Bronchial epithelial cell (primary cell): ENCODE data around the gene NUP93. TPM values are rescaled to one million over a fixed set of nuclear protein-coding genes. Genes with fewer than 3 reads are reported as not detected.
"Not testable (repeated sequence)": the region's sequence is repeated elsewhere in the genome, so short reads cannot be mapped to it uniquely, and the experiment has no call there.

Experiments used
- DNase-seq: peaks from one replicate; pipeline ENCODE4 v3.0.0-alpha.2; 2010; ENCODE audit warnings: low read depth
- FAIRE-seq: peaks from 2 replicates; lab custom pipeline; 2011; peaks lifted over from hg19 to GRCh38; lab: Jason Lieb, UNC
- H3K27me3 ChIP-seq: 2 replicates; pipeline ENCODE4 v1.5.1; 2011; ENCODE audit warnings: low read length; ENCODE audit not compliant: control insufficient read depth, insufficient read depth
- H3K36me3 ChIP-seq: 2 replicates; pipeline ENCODE4 v1.5.1; 2011; ENCODE audit warnings: low read length; ENCODE audit not compliant: control insufficient read depth, insufficient read depth
- H3K4me3 ChIP-seq: 2 replicates; pipeline ENCODE4 v1.5.1; 2011; ENCODE audit warnings: mild to moderate bottlenecking, low read depth, low read length, control low read depth
- total RNA-seq: library from RNA; depleted of rRNA; stranded (reverse); fragments of >200 nt; gene quantifications from 2 replicates; pipeline ENCODE4 v1.2.1, GENCODE V29; 2014
- TF ChIP-seq, protein P1 (sequence below): IDR thresholded peaks from 2 replicates; pipeline ENCODE4 v1.5.1; 2011; ENCODE audit warnings: mild to moderate bottlenecking, moderate library complexity, low read length, control low read depth, inconsistent platforms; ENCODE audit not compliant: insufficient read depth, severe bottlenecking

The NUP93 gene
- total RNA-seq, 1 donor from 2014 or later = 47.4 TPM

DNA sequence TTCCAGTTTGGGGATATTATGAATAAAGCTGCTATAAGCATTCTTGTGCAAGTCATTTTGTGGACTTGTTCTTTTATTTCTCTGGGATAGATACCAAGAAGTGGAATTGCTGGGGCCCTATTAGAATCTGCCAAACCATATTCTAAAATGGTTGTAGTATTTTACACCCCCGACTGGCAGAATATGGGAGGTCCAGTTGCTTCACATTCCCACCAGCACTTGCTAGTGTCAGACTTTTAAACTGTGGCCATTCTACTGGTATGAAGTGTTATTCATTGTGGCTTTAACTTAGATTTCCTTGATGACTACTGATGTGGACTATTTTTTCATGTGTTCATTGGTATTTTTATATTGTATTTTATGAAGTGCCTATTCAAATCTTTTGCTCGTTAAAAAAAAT, 18.1 kb upstream of the NUP93 start:
- H3K4me3 ChIP-seq = no peak overlapping the region
- no peak for DNase-seq
- FAIRE-seq = no peak
- no peaks in the 10 kb centered on the region for H3K27me3 ChIP-seq
- no peaks in the 10 kb centered on the region for H3K36me3 ChIP-seq
- TF ChIP-seq, protein P1, sequence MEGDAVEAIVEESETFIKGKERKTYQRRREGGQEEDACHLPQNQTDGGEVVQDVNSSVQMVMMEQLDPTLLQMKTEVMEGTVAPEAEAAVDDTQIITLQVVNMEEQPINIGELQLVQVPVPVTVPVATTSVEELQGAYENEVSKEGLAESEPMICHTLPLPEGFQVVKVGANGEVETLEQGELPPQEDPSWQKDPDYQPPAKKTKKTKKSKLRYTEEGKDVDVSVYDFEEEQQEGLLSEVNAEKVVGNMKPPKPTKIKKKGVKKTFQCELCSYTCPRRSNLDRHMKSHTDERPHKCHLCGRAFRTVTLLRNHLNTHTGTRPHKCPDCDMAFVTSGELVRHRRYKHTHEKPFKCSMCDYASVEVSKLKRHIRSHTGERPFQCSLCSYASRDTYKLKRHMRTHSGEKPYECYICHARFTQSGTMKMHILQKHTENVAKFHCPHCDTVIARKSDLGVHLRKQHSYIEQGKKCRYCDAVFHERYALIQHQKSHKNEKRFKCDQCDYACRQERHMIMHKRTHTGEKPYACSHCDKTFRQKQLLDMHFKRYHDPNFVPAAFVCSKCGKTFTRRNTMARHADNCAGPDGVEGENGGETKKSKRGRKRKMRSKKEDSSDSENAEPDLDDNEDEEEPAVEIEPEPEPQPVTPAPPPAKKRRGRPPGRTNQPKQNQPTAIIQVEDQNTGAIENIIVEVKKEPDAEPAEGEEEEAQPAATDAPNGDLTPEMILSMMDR = no peak

DNA sequence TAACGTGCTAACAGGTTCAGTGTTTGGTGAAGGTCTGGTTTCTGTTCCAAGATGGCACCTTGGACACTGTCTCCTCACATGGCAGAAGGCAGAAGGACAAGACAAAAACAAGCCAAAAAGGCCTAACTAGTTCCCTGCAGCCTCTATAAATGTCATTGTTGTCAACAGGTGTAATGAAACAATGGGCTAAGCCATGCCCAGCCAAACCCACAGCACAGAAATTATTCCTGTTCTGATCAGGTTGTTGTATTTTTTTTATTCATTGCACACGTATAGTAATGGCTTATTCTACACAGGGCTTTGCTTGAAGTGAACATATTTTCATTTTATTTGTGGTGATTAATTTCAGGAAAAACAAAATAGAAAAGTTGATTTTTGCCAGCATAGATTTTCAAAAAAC, 16.1 kb upstream of the NUP93 start:
- TF ChIP-seq, protein P1 = no peak
- FAIRE-seq (no peak), DNase-seq (no peak)
- Histone ChIP-seq H3K27me3 (no peaks in the 10 kb centered on the region), H3K36me3 (no peaks in the 10 kb centered on the region), H3K4me3 (no peak overlapping the region)

DNA sequence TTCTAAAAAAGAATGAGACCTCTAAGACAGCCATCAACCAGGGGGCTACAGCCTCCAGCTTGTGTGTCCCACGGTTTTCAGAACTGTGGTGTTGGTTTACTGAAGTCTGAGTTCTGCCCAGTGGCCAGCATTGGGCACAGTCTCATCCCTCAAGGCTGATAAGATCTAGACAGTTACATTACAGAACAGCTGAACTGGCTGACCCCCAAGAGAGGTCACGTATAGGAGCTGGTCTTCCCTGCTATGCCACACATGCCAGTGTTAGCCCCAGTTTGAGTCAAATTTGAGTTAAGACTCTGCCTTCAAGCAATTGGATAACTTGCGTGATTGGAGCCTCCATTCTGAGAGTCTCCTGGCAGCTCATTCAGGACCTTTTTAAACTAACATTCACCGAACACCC, 14.8 kb upstream of the NUP93 start:
- H3K27me3 ChIP-seq = no peaks in the 10 kb centered on the region
- DNase-seq = no peak
- TF ChIP-seq, protein P1 = no peak
- H3K36me3 ChIP-seq = no peaks in the 10 kb centered on the region
- H3K4me3 ChIP-seq = no peak overlapping the region
- no peak for FAIRE-seq

DNA sequence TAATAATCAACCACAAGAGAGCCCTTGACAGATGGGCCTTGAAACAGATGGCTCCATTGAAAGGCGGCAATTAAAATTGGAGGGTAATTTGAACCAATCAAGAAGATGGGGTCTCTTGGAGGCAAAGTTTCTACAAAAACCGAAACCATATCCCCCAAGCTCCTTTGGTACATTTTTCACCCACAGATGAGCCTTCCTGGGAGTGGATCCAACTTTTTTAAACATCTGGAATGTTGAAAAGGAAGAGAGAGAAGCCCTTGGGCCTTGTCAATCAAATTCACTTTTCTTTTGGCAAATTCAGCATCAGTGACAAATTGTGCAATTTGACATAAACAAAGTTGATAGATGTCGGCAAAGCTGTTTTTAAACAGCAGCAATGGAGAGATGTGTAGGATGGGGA, 13.2 kb upstream of the NUP93 start:
- Histone ChIP-seq H3K27me3 (no peaks in the 10 kb centered on the region), H3K36me3 (no peaks in the 10 kb centered on the region), H3K4me3 (no peak overlapping the region)
- DNase-seq (no peak), FAIRE-seq (no peak)
- TF ChIP-seq, protein P1 = no peak

DNA sequence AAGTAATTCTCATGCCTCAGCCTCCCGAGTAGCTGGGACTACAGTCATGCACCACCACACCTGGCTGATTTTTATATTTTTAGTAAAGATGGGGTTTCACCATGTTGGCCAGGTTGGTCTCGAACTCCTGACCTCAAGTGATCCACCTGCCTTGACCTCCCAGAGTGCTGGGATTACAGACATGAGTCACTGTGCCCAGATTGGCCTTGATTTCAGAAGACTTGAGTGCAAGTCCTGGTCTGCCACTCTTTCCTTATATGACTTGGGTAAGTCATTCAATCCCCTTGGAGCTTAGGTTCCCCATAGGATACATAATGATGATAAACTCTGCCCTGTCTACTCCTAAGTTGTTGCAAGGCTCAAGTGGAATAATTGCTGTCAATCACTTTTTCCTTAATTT, 12.4 kb upstream of the NUP93 start:
- H3K27me3 ChIP-seq, H3K4me3 ChIP-seq, H3K36me3 ChIP-seq, DNase-seq, FAIRE-seq: not testable (repeated sequence)

DNA sequence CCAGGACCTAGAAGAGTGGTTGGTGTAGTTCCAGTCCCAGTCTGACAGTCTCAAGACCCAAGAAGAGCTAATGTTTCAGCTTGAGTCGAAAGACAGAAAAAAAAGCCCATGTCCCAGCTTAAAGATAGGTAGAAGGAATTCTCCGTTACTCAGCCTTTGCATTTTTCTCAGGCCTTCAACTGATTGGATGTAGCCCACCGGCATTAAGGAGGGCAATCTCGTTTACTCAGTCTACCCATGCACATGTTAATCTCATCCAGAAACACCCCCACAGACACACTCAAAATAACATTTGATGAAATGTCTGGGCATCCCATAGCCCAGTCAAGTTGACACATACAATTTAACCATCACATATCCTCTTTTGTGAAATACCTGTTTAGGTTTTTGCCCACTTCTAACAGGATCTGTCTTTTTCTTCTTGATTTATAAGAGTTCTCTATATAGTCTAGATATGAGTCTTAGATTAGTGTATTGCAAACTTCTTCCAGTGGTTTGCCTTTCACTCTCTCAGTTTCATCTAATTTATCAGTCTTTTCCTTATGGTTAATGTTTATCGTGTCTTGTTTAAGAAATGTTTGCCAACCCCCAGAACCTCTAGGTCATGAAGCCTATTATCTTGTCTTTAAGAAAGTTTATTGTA, 7.6 kb upstream of the NUP93 start:
- no peak for FAIRE-seq
- no peak for DNase-seq
- TF ChIP-seq, protein P1 = no peak
- H3K27me3 ChIP-seq = no peaks in the 10 kb centered on the region
- no peak overlapping the region for H3K4me3 ChIP-seq
- H3K36me3 ChIP-seq = no peaks in the 10 kb centered on the region
